Right ventricle myocardium inferior (tissue), 1 donor: Measurements from ENCODE around the gene IPO8. TPM values are rescaled to one million over a fixed set of nuclear protein-coding genes. Genes with fewer than 3 reads are reported as not detected.

Source experiments
- ATAC-seq: fragments of 200-7000 bp; cut with Tn5 transposase; one replicate; pipeline ENCODE4 v1.9.1; 2020; ENCODE audit warnings: mild to moderate bottlenecking, moderate library complexity
- DNase-seq: peaks from one replicate; pipeline ENCODE4 v3.0.0; 2021; ENCODE audit errors: missing footprints
- intact Hi-C: fragments of 100-400 bp; cut with DNase I; formaldehyde crosslinking; loops from one replicate; pipeline ENCODE4 v1.11.0; 2022
- long read RNA-seq: library from polyadenylated mRNA; unstranded; transcript quantifications from one replicate; pipeline ENCODE4 v2.0.0, GENCODE V29; 2021
- total RNA-seq: library from RNA; stranded (reverse); fragmentation: NEBNext Ultra II Directional; extraction: Animal tissue kit (Norgen Biotek cat#: 25700); gene quantifications from one replicate; pipeline ENCODE4 v1.2.1, GENCODE V29; 2021
- donor health status: DM: no; HTN: yes; CAD: no; lungs with severe emphysema.

IPO8 gene
- 21.5 TPM for total RNA-seq
- long read RNA-seq, full-length matches to known transcripts = 2 of 8 reads
- long read RNA-seq, partial matches to known transcripts = 6 of 8 reads
- long read RNA-seq, other reads (novel, unspliced or antisense) = 0 of 8 reads

GRCh38 chr12:30695199-30696102 lies at the start of gene IPO8:
TSS of gene IPO8 (minus strand) at chr12:30695869. CDS start at chr12:30695647, 222 bp downstream.
- peak; percentile 96 for ATAC-seq
- intact Hi-C loops = loop anchor here (2.0 kb wide), 1 partner anchor 59 kb away; the partner anchor contains the start of gene CAPRIN2

GRCh38 chr12:30744321-30744720 lies 48.7 kb upstream of the IPO8 start:
- no peak for DNase-seq
- ATAC-seq = no peak
- intact Hi-C loops = no loop called here

More at GRCh38 chr12:30695199-30696102, at the start of gene IPO8:
- peak; percentile 97 for DNase-seq

GRCh38 chr12:30740274-30740673 lies 44.6 kb upstream of the IPO8 start:
- no peak for ATAC-seq
- no peak for DNase-seq
- intact Hi-C loops = no loop called here

- intact Hi-C loops = no loop called here
- DNase-seq (no peak), ATAC-seq (no peak)
Measured at GRCh38 chr12:30739020-30739419, 43.4 kb upstream of the IPO8 start.

GRCh38 chr12:30732954-30733637 lies 37.4 kb upstream of the IPO8 start:
- intact Hi-C loops = no loop called here
- no peak for DNase-seq
- ATAC-seq = no peak

GRCh38 chr12:30730011-30730410 lies 34.3 kb upstream of the IPO8 start:
- ATAC-seq (no peak), DNase-seq (no peak)
- intact Hi-C loops = no loop called here

GRCh38 chr12:30729547-30729946 lies 33.9 kb upstream of the IPO8 start:
- ATAC-seq (no peak), DNase-seq (no peak)
- intact Hi-C loops = no loop called here

GRCh38 chr12:30726647-30727046 lies 31.0 kb upstream of the IPO8 start:
- no peak for DNase-seq
- intact Hi-C loops = no loop called here
- ATAC-seq = no peak

- no peak for DNase-seq
- intact Hi-C loops = no loop called here
- no peak for ATAC-seq
Measured at GRCh38 chr12:30725739-30726138, 30.1 kb upstream of the IPO8 start.

GRCh38 chr12:30719060-30719459 lies 23.4 kb upstream of the IPO8 start:
- no peak for DNase-seq
- intact Hi-C loops = no loop called here
- no peak for ATAC-seq

GRCh38 chr12:30707613-30708342 lies 12.1 kb upstream of the IPO8 start:
- DNase-seq (no peak), ATAC-seq (no peak)
- intact Hi-C loops = no loop called here

GRCh38 chr12:30706476-30706875 lies 10.8 kb upstream of the IPO8 start:
- ATAC-seq (no peak), DNase-seq (no peak)
- intact Hi-C loops = no loop called here

- intact Hi-C loops = no loop called here
- no peak for ATAC-seq
- no peak for DNase-seq
Measured at GRCh38 chr12:30701056-30701455, 5.4 kb upstream of the IPO8 start.

GRCh38 chr12:30700216-30700900 lies 4.7 kb upstream of the IPO8 start:
- ATAC-seq (no peak), DNase-seq (no peak)
- intact Hi-C loops = no loop called here

GRCh38 chr12:30698346-30698745 lies 2.7 kb upstream of the IPO8 start:
- no peak for DNase-seq
- no peak for ATAC-seq
- intact Hi-C loops = no loop called here

GRCh38 chr12:30696943-30697342 lies 1.3 kb upstream of the IPO8 start:
- DNase-seq (no peak), ATAC-seq (no peak)
- intact Hi-C loops = no loop called here

- no peak for ATAC-seq
- intact Hi-C loops = no loop called here
- no peak for DNase-seq
Measured at GRCh38 chr12:30696486-30696885, 817 bp upstream of the IPO8 start.

GRCh38 chr12:30696103-30696408 lies 387 bp upstream of the IPO8 start:
- intact Hi-C loops = no loop called here
- no peak for ATAC-seq

More at GRCh38 chr12:30696103-30696408, 387 bp upstream of the IPO8 start:
- no peak for DNase-seq
